GM18502 (cell line): ENCODE results near the gene RHOBTB1.
A peak's percentile ranks its signal among the peaks of the same experiment; 100 is the strongest.
"Not testable (repeated sequence)": the region's sequence is repeated elsewhere in the genome, so short reads cannot be mapped to it uniquely, and the experiment has no call there.

ENCODE experiments used
- ATAC-seq: cut with Tn5 transposase; IDR thresholded peaks from one replicate; pipeline ENCODE4 v1.9.1; 2021; ENCODE audit warnings: mild to moderate bottlenecking; ENCODE audit not compliant: unreplicated experiment, poor library complexity

The RHOBTB1 gene, protein sequence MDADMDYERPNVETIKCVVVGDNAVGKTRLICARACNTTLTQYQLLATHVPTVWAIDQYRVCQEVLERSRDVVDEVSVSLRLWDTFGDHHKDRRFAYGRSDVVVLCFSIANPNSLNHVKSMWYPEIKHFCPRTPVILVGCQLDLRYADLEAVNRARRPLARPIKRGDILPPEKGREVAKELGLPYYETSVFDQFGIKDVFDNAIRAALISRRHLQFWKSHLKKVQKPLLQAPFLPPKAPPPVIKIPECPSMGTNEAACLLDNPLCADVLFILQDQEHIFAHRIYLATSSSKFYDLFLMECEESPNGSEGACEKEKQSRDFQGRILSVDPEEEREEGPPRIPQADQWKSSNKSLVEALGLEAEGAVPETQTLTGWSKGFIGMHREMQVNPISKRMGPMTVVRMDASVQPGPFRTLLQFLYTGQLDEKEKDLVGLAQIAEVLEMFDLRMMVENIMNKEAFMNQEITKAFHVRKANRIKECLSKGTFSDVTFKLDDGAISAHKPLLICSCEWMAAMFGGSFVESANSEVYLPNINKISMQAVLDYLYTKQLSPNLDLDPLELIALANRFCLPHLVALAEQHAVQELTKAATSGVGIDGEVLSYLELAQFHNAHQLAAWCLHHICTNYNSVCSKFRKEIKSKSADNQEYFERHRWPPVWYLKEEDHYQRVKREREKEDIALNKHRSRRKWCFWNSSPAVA

DNA sequence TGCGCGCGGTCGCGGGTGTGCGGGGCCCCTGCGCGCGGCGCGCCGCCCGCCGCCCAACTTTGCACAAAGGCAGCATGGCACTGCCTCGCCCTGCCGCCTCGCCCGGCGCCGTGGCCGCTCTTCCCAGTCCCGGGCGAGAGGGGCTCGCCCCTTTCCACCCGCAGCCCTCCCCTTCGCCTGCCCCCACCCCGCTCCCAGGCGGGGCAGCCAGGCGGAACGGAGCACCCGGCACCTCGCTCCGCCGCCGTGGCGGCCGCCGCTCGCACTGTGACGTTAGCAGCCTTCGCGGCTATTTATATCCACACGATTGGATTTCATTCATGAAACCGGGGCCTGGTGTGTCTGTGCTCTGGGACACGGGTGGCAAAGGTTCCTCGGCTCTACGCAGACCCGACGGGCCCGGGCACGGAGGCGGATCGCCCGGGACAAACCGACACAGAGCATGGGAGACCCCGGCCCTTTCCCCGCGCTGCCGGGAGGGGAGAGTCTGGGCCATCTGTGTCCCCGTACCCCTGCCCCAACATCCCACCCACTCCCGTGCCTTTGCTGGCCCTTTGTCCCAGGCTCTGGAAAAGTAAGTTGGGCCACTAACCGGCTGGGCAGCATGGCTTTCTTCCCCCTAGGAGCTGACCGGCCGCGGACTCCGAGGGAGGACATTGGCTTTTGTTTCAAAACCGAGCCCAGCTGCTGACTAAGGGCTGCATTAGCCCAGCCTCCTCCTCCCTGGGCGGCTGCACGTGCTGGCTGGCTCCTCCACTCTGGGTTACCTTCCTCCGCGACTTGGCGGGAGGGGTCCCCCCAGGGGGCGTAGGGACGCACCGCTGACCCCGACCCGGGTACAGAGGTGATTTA lies at the start of gene RHOBTB1:
Gene RHOBTB1 (minus strand): TSS at position 128 of the 852 bp plus-strand sequence. CDS start 32,643 bp downstream, outside the sequence.
- ATAC-seq: peak; percentile 58

- ATAC-seq: no peak
Observed at GRCh38 chr10:60992636-60993035, 48.7 kb upstream of the RHOBTB1 start.

DNA sequence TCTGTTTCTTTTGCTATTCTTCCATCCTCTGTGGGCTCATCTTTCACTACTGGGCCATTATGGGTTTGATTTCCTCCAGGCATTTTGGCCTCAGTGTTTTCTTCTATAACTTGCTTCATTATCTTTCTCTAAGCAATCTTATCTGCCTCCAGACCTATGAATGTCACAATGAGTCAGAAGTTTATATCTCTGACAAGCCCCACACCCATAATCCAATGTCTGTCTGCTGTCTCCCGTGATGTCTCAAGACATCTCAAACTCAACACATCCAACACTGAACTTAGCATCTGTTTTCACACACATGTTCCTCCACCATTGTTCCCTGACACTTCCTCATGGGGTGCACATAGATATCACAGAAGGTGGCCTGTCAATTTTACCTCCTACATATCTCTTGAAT lies 46.7 kb upstream of the RHOBTB1 start:
- no peak for ATAC-seq

DNA sequence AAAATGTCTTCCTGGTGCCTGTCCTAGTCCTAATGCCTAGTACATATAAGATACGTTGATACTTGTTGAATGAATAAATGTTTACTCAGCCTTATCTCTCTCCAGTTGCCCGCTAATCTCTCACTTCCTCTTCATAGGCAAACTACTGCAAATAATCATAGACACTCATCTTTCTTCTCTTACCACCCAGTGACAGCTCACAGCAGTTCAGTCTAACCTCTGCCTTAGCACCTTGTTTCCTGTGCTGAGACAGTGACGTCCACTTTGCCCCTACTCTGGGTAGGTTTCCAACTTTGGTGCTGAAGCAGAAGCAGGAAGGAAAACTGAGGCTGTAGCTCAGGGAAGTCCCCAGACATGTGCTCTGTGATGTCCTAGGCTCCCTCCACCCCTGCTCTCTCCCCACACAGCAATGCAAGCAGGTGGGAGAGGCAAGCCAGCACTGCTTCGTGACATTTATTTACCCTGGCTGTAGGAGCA lies 45.5 kb upstream of the RHOBTB1 start:
- ATAC-seq: peak; percentile 89

DNA sequence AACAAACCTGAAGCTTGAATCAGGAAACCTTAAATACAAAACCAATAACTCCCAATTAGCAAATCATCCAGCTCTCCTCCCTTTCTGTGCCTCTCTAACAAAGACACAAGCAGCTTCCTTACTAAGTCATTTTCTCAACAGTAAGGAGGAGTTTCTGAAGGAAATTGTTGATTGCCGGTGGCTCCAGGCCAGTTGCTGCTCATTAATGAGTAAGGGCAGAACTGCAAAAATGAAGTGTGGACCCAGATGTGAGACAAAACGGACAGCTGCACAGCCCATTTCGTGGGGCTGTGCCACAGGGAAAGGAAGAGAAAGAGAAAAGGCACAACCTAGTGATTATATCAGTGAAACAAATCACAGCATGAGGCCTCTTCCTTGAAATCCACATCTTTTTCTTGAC lies 42.8 kb upstream of the RHOBTB1 start:
- no peak for ATAC-seq

- no peak for ATAC-seq
Observed at GRCh38 chr10:60985951-60986350, 42.0 kb upstream of the RHOBTB1 start.

DNA sequence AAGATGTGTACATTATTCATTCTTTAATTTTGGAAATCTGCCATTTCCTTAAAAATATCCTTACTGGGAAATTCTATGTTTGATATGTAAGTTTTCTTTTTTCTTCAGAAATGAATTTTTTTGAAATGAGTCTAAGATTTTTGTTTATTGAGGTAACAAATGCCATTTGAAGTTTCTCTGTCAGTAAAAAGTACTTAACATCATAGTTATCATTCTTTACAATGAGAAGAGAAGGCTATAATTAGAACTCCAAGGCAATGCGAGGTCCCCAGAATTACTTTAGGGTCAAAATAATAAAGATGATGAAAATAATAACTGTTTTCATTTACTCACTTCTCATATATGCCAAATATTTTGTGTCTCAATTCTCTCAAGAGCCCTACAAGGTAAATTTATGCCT lies 37.0 kb upstream of the RHOBTB1 start:
- no peak for ATAC-seq

DNA sequence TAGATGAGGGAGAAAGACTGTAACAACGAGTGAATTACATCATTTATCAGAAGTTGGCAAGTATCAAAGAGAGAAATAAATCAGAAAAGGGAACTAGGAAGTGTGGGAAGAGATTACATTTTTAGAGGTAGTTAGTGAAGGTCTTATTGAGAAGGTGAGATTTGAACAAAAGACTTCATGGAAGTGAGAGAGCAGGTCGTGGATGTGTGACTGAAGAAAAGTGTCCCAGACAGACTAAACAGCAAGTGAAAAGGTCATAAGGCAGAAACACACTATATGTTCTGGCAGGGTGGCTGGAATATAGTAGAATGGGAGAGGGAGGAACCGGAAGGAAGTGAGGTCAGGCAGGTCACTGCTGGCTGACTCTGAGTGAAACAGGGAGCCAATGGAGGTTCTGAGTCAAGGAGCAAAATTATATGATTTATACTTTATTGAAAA lies 35.7 kb upstream of the RHOBTB1 start:
- ATAC-seq: no peak

- no peak for ATAC-seq
Observed at GRCh38 chr10:60978287-60979115, 34.5 kb upstream of the RHOBTB1 start.

- no peak for ATAC-seq
Observed at GRCh38 chr10:60977161-60978122, 33.5 kb upstream of the RHOBTB1 start.

DNA sequence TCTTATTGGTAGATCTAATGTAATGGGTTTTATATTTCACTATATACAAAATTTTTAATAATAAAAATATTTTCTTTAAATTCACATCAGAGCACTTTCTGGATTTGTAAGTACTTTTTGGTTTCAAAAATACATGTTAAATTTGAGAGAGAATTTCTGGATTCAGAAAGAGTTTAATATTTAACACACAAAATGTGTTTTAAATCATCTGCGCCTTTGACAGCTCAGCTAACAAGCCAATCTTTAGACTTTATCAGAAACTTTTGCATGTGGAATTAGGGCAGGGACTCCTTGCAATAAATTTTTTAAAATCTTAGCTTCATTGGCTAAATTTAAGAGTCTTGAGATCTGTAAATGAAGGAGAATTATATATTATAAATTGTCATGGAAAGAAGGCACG lies 32.7 kb upstream of the RHOBTB1 start:
- ATAC-seq: no peak

DNA sequence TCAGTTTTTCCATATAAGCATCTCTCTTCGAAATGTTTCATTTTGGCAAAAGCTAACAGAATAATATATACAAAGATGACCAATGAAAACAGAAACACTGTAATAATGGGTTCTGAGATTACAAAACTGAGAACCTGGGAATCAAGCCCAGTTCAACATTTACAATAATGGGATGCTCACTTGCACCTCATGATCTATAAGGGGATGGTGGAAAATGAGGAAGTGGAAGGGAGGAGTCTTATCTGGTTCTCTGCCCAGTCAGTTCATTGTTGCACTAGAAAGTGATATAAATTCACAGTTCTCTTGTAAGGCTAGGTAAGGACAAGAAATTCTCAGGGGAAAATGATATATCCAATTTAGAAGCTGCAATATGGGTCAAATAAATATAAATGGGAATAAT lies 31.7 kb upstream of the RHOBTB1 start:
- no peak for ATAC-seq

DNA sequence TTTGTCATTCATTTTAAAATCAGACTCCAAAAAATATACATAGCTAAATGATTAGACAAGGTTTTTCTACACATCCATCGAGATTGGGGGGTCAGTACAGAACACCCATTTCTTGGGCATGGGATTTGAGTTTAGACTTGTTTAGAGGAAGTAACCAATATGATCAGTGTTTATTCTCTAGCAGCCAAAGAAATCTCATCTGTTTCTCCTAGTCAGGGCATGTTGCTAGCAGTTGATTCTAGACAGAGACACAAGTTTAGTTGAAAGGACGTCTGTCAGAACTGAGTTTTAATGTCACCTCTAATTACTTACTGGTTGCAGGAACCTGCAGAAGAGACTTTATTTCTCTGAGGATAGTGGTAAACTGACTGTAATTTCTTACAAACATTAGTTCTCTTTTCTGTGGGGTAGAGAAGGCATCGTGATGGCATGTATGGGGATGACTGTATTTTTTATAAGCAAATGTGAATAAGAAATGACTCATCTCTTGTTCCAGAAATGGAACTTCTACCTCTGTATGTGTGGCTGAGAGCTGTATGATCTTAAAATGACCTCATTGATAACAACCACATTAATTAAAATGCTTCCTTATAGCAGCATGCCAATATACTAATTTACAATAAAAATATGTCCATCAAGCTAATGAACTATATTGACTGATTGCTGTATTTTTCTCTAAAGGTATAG lies 30.6 kb upstream of the RHOBTB1 start:
- ATAC-seq: no peak

GRCh38 chr10:60973086-60973485 lies 29.1 kb upstream of the RHOBTB1 start:
- no peak for ATAC-seq

DNA sequence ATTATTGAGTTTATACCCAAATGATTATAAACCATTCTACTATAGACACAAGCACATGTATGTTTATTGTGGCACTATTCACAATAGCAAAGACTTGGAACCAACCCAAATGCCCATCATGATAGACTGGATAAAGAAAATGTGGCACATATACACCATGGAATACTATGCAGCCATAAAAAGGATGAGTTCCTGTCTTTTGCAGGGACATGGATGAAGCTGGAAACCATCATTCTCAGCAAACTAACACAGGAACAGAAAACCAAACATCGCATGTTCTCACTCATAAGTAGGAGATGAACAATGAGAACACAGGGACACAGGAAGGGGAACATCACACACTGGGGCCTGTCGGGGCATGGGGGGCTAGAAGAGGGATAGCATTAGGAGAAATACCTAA lies 28.2 kb upstream of the RHOBTB1 start:
- not testable (repeated sequence) for ATAC-seq

DNA sequence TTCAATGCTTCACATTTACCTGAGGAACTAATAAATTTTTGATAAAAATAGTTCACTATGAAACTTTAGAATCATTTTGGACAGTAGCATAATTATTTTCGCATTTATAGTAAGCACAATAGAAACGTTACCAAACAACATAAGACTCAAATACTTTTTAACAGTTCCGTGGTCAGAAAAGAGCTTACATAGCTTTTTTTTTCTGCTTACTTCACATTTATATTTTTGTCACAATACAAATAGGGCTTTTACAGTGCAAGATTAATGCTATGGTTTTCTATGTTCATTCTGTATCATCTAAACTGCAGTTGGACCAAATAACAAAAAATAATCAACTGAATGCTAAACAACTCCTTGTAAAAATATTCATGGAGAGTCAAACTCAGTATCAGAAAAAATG lies 26.5 kb upstream of the RHOBTB1 start:
- ATAC-seq: no peak

DNA sequence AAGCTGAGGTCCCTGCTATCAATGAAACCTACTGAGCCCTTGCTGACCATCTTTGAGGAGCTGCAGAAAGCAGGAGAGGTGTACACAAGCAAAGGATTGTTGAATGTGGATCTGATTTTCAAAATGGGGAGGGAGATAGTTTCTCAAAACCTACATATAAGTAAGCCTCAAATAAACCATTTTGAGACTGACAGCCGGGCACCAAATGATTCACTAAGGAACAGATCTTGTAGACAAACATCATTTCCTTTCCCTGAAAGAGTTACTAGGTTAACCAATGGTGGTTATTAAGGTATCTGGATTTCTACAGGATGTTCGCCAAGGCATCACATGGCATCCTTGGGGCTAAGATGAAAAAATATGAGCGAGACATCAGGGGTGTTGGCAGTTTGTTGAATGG lies 24.5 kb upstream of the RHOBTB1 start:
- no peak for ATAC-seq

GRCh38 chr10:60967854-60968484 lies 24.0 kb upstream of the RHOBTB1 start:
- no peak for ATAC-seq
